NB4 (cell line): Measurements from ENCODE around the gene FAM169A.

ENCODE experiments used
- CTCF ChIP-seq: IDR thresholded peaks from one replicate; pipeline ENCODE4 v1.5.1; 2012; ENCODE audit warnings: low read depth, low read length
- MAX ChIP-seq: IDR thresholded peaks from 2 replicates; pipeline ENCODE4 v1.6.1; 2011; ENCODE audit warnings: low read depth, low read length
- MYC ChIP-seq: IDR thresholded peaks from 2 replicates; pipeline ENCODE4 v1.6.1; 2011; ENCODE audit warnings: low read depth, low read length
- POLR2A ChIP-seq: IDR thresholded peaks from 2 replicates; pipeline ENCODE4 v1.6.1; 2011; ENCODE audit warnings: mild to moderate bottlenecking; ENCODE audit not compliant: insufficient read length; ENCODE audit errors: extremely low read depth

GRCh38 chr5:74838262-74838661, 27.9 kb downstream of the FAM169A start:
- TF ChIP-seq CTCF: no peak
- no peak for TF ChIP-seq MYC
- TF ChIP-seq MAX: no peak
- no peak for TF ChIP-seq POLR2A
